LNCaP clone FGC (cell line): ENCODE results near the gene KRTAP5-5.
"Not testable (repeated sequence)": the region's sequence is repeated elsewhere in the genome, so short reads cannot be mapped to it uniquely, and the experiment has no call there.

Source experiments
- DNase-seq: peaks from one replicate; pipeline ENCODE4 v3.0.0-alpha.2; 2011; ENCODE audit warnings: low read depth
- H3K4me3 ChIP-seq: 2 replicates; pipeline ENCODE4 v1.5.1; 2011; ENCODE audit warnings: mild to moderate bottlenecking, low read depth, low read length, control low read depth
- CTCF ChIP-seq: IDR thresholded peaks from 2 replicates; pipeline ENCODE4 v1.5.1; 2012; ENCODE audit warnings: mild to moderate bottlenecking; ENCODE audit not compliant: control insufficient read depth, insufficient read depth; ENCODE audit errors: extremely low read depth

KRTAP5-5 gene

GRCh38 chr11:1603629-1604028 lies 25.9 kb upstream of the KRTAP5-5 start:
- TF ChIP-seq CTCF = no peak
- DNase-seq = no peak
- H3K4me3 ChIP-seq = no peak overlapping the region

GRCh38 chr11:1604181-1604580 lies 25.4 kb upstream of the KRTAP5-5 start:
- TF ChIP-seq CTCF = no peak
- no peak overlapping the region for H3K4me3 ChIP-seq
- no peak for DNase-seq

GRCh38 chr11:1604711-1605110 lies 24.9 kb upstream of the KRTAP5-5 start:
- no peak for DNase-seq
- no peak for TF ChIP-seq CTCF
- H3K4me3 ChIP-seq = no peak overlapping the region

- not testable (repeated sequence) for DNase-seq, H3K4me3 ChIP-seq
Measured at GRCh38 chr11:1605923-1606322, 23.7 kb upstream of the KRTAP5-5 start.

- not testable (repeated sequence) for DNase-seq, H3K4me3 ChIP-seq
Measured at GRCh38 chr11:1607156-1607845, 22.3 kb upstream of the KRTAP5-5 start.

GRCh38 chr11:1607901-1608300 lies 21.7 kb upstream of the KRTAP5-5 start:
- not testable (repeated sequence) for DNase-seq, H3K4me3 ChIP-seq

GRCh38 chr11:1608363-1608762 lies 21.2 kb upstream of the KRTAP5-5 start, which contains the start of gene KRTAP5-3:
TSS of gene KRTAP5-3 (minus strand) at chr11:1608463. CDS start at chr11:1608385, 78 bp downstream.
- no peak for DNase-seq
- TF ChIP-seq CTCF = no peak
- H3K4me3 ChIP-seq = no peak within 1 kb of the TSS

- H3K4me3 ChIP-seq = no peak overlapping the region
- no peak for DNase-seq
Measured at GRCh38 chr11:1618231-1618630, 11.3 kb upstream of the KRTAP5-5 start.

More at GRCh38 chr11:1618231-1618630, 11.3 kb upstream of the KRTAP5-5 start:
- no peak for TF ChIP-seq CTCF
